ENCODE data around the gene SEMA3D.

The SEMA3D gene

DNA sequence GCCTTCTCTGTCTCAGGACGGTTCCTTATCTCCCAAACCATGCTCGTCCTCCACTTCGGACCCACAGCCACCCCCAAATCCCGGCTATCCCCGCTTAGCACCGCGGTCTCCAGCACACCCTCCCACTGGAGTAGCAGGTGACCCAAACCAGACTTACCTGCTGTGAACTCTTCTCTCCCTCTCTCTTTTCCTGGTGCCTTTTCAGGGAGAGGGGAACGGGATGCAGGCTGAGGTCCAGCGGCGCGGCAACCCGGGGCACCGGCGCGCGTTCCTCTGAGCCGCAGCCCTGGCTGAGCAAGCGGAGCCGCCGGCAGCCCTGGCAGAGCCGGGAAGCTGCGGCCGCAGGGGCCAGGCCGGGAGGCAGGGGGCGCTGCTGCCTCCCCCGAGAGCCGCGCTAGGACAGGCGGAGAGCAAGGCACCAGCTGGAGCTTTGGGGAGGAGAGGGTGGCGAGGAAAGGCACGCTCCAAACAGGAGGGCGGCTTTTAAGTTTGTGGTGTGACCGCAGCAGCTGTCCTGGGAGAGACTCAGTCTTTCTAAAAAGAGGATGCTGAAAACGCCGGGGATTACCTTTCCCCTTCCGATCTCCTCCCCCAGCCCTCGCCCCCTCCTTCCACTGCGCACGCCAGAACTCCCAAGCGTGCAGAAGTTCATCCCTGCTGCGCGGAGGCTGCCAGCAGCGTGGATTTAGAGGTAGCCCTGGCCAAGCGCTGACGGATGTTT is at the start of gene SEMA3D:
Gene SEMA3D (minus strand): TSS at position 536 of the 721 bp plus-strand sequence. CDS start 65,165 bp downstream, outside the sequence.
- DNase-seq (ENCODE audit: low read depth in 2 of 2, low spot score in 1 of 2) = no peak

DNA sequence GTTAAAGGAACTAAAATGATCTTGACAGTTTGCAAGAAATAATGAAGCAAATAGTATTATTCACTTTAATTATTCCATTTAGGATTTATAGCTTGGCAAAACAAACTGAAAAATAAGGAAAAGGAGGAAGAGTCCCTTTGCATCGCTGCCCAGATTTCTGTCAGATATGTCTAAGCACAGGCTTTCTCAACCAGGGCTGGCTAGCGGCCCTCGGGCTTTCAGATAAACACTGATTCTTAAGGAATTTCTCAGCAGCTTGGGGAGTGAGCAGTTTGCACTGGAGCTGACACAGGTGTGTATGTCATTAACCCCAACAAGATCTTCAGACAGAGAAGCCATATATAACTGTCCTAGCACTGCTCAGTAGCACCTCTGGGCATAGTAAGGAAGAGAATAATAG is 47.9 kb upstream of the SEMA3D start:
- DNase-seq (ENCODE audit: low read depth in 2 of 2, low spot score in 1 of 2) = no peak

DNA sequence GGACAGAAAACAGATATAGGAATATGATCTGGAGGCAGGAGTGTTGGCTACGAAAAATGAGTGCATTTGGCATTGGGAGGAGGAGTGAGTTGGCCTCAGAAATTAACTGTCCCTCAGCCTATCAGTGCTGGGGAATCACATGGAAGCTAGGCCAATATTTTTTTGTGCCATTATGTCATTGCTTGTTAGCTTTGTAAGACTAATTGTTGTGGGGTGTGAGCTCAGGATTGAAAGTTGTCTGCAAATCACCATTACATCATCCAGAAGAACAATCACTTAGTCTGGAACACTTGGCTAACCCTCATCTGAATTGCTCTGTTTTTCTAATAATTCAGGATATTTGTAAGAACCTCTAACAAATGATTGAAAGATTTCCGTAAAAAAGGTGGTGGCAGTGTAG is 45.2 kb upstream of the SEMA3D start:
- DNase-seq (ENCODE audit: low read depth in 2 of 2, low spot score in 1 of 2) = no peak

DNA sequence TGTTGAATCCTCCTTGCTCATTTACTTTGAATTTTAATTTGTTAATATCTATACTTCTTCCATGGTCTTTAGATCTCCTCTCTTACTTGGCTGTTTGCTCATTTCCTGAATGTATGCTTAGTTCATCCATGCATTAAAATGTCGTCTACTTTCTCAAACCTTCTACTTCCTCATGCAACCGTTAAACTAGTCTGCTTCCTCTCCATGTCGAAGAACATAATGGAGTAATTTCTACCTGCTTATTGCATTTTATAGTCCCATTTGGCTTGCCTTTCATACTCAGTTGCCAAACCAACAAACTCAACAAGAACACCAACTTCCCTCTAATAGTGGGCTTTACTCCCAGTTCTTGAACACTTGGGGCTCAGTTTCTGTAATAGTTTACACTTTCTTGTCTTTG is 43.8 kb upstream of the SEMA3D start:
- DNase-seq (ENCODE audit: low read depth in 2 of 2, low spot score in 1 of 2) = no peak

DNA sequence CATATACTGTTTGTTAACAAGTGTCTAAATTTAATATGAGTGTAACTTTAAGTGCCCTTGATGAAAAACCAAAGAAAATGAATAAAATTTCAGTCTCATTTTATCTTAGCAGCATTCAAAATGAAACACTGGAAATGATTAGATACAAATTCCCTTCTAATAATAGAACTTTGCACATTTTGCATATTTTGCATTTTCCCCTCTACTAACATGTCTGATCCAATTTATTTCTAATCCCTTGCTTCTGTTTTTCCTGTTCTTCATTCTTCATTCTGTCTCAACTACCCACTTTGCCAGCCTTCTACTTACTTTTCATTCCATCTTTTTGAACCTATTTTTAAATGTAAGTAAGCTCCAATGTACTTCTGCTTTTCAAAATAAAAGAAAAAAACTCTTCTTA is 42.7 kb upstream of the SEMA3D start:
- DNase-seq (ENCODE audit: low read depth in 2 of 2, low spot score in 1 of 2) = no peak

DNA sequence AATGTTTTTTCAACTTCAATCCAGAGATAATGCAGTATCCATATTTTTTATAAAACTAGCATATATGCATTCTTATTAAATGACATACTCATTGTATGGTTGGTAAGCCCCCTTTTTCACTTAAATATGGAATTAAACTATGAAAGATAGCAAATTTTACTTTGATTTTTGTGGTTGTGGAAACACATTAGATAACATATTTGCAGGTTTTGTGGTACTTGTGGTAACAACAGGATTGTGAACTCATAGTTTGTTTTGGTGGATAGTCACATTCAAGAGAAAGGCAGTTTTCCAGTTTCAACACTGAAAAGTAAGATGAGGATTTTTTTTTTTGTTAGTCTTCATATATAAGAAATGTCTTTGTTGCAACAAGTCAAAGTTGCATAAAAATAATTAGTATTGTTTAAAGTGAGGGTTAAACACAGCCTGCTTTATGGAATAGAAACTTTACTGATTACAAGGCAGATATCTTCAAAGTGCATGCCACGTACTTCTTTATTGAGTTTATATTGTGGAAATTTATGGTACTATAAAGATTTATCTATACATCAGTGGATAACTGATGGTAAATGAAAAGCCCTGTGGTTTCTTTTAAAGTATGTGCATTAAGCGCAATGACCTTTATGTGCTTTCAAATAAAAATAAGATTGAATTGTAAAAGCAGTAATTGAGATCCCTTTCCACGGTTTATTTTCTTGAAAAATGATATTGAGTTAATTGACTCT is 39.7 kb upstream of the SEMA3D start:
- no peak for DNase-seq (ENCODE audit: low read depth in 2 of 2, low spot score in 1 of 2)

DNA sequence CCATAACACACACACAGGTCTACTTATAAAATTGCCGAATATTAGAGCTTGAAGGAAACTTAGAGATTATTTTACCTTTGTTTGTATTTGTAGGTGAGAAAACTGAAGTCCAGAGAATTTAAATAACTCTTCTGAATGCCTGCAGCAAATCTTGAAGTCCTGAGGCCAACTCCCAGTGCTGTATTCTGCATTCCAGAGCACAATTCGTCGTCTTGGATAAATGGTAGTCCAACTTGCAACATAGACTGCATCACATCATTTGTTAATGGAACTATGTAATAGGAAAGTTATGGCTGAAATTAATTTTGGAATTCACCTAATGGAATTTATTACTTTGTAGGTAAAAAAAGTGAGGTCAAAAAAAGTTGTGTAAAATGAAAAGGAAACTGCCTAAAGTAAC is 37.3 kb upstream of the SEMA3D start:
- no peak for DNase-seq (ENCODE audit: low read depth in 2 of 2, low spot score in 1 of 2)

DNA sequence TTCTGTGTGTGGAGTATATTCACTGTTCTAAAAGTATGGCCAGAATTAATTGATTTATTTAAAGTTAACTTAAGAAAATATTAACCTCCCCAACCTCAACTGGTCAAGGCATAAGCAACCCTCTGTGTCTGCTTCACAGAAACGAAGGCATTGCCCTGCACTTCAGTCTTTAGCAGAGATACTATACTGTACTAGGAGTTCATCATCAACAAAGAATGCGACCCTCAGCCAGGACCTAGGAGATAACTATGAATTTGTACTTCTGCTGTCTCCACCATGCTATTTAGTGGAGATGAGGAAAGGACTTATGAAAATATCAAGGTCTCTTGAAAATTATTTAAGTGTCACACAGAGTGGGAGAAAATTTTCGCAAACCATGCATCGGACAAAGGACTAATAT is 35.7 kb upstream of the SEMA3D start:
- DNase-seq (ENCODE audit: low read depth in 2 of 2, low spot score in 1 of 2) = no peak

DNA sequence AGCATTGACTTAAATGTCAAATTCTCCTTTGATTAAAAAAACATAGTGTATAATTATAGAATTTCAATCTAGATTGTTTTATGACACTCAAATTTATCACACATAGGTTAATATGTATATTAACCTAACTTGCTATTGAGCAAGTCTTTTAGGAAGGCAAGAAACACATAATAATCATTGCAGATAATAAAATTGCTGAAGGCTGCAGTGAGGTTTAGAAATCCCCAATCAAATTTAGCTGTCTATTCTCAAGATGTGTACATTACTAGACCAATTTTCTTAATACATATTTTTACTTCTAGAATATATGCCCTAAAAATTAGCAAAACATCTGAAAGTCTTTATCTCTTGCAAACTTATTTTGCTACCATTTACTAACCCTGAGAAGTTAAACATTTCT is 34.9 kb upstream of the SEMA3D start:
- no peak for DNase-seq (ENCODE audit: low read depth in 2 of 2, low spot score in 1 of 2)

DNA sequence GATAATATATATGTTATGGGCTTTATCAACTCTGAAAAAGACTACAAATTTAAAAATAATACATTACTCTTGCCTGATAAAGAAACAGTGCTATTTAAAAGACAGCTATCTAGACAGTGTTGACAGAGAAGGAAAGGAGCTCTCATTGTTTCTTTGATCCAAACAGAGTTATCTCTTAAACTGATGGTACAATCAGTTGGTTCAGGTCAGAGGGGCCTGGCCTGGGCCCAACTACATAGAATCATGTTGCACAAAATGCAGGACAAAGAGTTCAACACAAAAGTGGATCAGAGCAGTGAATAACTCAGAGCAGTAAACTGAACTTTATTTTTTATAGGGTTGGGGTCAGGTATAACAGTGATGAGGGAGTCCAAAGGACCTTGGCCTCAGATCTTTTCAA is 33.8 kb upstream of the SEMA3D start:
- no peak for DNase-seq (ENCODE audit: low read depth in 2 of 2, low spot score in 1 of 2)

DNA sequence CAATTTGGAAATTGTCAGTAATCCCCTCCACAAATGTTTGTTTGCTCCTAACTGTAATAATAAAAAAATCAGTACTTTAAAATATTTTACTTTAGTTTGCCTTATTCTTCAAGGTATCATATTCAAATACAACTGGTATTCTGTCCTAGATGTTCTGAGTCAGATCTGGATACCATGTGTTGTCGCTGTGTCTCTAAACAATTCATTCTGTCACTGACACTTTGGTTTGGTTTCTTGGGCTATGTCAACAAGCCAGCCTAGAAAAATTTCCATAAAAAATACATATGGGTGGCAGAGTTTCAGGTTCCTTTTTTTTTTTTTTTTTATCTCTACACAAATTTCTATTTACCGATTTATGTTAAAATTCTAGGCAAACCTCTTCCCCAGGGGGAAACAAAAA is 33.2 kb upstream of the SEMA3D start:
- no peak for DNase-seq (ENCODE audit: low read depth in 2 of 2, low spot score in 1 of 2)

DNA sequence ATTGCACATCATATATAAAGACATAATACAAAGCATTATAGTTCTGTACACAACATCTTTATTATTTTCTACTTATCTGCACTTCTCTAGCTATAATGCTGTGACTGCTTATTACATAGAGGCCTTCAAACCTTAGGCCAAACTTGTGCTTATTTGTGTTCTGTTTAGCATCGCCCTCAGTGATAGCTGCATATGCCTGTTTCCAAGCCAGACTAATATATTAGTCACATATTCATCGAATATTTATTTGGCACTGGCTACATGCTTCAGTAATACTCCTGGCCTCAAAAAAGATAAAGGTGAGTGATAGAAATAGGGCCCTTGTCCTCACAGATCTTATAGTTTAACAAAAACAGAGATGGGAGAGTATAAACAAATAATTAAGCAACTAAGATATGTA is 30.2 kb upstream of the SEMA3D start:
- no peak for DNase-seq (ENCODE audit: low read depth in 2 of 2, low spot score in 1 of 2)

DNA sequence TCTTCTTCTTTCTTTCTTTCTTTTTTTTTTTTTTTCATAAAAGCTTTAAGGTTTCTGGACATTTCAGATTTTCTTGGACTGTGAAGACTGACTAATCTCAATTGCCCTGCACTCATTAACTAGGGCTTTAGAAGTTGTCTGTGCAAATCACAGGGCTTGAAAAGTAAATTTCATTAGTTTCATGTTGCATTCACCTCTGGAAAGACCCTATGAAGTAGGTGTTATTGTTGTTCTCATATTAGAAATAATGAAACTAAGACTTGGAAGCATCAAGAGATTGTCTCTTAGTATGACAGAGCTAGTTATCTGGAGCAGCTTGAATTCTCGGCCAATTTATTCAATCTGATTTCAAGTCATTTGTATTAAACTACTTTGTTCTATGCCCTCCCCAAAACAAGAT is 28.2 kb upstream of the SEMA3D start:
- no peak for DNase-seq (ENCODE audit: low read depth in 2 of 2, low spot score in 1 of 2)

DNA sequence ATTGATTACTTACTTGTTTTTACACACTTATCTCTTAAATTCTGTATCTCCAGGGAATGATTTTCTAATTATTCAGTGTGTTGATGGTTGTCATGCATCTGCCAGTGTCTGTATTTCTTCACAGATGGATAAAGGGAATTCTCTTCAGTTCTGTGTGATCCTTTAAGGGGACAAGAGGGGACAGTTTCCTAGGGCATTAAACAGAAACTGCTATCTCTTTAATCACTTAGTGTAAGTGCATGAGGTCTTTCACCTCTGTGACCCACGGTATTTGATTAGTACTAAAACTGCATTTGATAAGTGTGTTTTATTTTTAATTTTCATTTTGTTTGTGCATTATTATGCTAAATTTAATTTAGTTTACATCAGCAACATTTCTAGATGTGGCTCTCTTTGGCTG is 26.6 kb upstream of the SEMA3D start:
- no peak for DNase-seq (ENCODE audit: low read depth in 2 of 2, low spot score in 1 of 2)

DNA sequence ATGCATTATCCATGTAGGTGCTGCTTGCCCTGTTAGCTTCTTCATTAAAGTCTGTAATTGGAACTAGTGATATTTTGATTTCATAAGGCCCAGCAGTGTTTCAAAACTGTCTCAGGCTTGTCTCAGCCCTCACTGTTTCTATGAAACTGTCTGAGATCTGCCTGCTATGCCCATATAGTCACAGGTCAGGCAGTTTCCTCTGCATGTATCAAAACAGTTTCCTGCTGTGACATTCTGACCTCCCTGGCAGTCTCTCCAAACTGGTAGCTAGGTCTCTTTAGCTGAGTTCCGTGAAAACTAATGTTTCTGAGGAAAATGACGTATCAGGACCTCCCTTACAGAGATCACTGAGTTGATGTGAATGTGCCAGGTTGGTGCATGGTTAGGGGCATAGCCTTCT is 18.9 kb upstream of the SEMA3D start:
- DNase-seq (ENCODE audit: low read depth in 2 of 2, low spot score in 1 of 2) = no peak

DNA sequence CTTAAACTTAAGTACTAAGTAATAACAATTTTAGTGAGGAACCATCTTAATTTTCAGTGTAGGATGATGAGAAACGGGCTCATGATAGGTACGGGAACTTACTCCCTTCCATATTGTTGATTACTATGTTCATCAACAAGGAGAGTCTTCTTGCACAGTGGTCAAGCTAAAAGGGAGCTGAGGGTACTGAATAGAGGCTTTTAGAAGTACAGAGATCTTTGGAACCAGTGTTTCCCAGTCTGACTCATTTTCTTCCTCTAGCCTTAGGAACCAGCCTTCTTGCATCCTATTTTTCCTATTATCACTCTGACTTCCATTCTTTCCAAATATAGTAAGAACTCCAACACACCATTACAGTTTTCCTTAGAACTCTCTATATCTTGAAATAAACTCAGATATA is 17.6 kb upstream of the SEMA3D start:
- no peak for DNase-seq (ENCODE audit: low read depth in 2 of 2, low spot score in 1 of 2)

DNA sequence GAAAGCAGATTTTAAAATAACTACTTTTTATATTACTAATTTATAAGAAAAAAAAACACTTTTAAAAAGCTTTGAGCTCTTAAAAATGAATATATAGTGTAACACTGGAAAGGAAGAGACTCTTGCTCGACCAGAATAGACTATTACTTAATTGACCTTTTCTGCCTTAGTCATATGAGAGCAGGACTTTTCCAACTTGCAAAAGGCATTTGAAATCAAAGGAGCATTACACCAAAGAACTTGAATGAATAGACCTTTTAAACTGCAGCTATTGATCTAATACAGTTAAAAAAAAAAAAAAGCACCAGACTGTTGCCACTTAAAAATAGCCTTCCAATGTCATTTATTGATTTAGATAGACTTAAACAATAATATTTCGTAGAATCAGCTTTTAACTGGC is 17.2 kb upstream of the SEMA3D start:
- no peak for DNase-seq (ENCODE audit: low read depth in 2 of 2, low spot score in 1 of 2)

DNA sequence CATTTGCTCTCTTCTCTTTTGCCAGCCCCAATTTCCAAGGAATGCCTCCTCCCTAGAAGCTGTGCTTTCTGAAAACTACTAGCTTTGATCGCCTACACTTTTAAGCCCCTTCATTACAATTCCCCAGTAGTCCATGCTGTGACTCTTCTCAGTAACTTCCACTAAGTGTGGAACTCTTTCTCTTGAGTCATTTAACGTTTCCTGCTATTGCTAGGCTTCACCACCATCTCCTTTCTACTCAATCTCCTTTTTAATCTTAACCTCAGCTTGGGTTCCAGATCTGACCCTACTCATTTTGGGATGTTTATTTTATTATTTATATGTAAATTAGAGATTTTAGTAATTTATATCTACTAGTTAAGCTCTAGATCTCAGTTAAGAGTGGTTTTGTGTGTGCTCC is 14.4 kb upstream of the SEMA3D start:
- DNase-seq (ENCODE audit: low read depth in 2 of 2, low spot score in 1 of 2) = no peak

DNA sequence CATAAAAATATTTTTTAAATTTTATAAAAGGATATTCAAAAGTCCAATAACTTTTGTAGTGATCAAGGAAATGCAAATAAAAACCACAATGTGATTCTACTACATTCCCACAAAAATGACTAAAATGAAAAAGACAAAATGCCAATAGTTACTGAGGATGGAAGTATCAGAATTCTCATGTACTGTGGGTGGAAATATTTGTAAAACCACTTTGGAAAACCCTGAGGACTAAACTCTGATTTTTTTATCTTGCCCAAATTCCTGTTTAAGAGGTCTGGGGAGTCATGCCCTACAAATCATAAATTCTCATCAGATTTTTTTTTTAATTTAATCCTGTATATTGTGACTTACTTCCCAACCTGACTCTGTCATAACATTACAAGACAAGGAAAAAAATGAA is 9.8 kb upstream of the SEMA3D start:
- no peak for DNase-seq (ENCODE audit: low read depth in 2 of 2, low spot score in 1 of 2)

DNA sequence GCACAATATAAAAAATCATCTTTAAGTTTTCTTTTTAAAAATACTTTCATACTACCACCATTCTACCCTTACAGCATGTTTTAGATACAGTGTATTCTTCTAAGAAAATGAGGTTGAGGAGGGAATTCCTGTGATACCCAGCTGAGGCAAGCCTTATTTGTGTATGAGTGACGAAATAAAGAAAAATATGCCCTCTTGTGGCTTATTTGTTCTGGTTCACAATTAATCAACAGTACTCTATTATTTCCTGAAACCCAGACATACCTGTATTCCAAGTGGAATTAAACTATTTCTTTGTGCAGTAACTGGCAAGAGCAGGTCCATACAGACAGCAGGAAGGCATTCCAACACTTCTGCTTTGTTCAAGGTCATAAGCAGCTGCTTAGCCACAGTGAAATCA is 4.5 kb upstream of the SEMA3D start:
- DNase-seq (ENCODE audit: low read depth in 2 of 2, low spot score in 1 of 2) = no peak

DNA sequence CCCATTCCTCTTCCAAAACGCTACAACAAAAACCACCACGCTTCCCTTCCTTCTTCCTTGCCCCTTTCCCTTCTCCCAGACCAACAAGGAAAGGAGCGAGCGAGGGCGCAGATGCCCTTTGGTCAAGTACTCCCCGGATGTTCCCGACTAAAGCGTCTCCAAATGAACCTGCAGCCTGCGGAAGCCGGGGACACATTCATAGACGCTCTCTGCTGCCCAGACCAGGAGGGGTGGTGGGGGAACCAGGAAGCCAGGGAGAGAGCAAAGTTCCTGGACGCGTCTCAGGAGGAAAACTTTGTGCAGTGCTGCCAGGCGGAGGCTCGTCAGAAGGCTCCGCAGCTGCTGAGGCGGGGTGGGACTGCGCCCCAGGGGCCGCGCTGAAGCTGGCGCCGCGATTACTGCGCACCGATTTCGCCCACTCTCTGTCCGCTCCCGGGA is 754 bp downstream of the SEMA3D start:
- no peak for DNase-seq (ENCODE audit: low read depth in 2 of 2, low spot score in 1 of 2)

DNA sequence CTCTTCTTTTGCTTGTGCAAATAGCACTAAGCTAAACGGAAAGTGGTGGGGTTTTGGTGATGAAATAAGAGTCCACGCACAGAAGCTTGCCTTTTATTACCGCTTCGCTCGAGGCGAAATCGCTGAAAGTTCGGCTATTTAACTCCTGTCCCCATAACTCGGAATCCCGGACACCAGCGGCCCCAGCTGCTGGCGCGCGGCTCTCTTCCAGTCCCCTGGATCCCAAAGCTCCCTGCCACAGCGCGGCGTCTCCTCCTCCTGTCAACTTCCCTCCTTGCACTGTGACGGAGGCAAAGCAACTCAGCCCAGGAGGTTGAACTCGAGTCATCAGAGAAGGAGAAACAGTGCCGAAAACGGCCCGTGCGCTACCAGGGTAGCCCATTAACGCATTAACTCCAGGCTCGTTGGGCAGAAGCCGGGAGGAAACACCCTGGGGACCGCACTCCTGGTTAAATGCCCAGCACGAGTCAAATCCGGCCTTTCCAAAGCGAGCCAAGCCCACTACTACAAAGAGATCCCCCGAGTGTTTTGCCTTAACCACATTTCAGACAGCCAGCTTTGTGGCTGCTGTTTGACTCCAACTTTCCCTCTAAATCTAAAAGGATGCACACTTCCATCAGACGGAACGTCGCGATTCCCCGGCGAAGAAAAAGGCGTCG is 1.3 kb downstream of the SEMA3D start:
- no peak for DNase-seq (ENCODE audit: low read depth in 2 of 2, low spot score in 1 of 2)
